ENCODE measurements around the gene VASH2.

VASH2 gene

DNA sequence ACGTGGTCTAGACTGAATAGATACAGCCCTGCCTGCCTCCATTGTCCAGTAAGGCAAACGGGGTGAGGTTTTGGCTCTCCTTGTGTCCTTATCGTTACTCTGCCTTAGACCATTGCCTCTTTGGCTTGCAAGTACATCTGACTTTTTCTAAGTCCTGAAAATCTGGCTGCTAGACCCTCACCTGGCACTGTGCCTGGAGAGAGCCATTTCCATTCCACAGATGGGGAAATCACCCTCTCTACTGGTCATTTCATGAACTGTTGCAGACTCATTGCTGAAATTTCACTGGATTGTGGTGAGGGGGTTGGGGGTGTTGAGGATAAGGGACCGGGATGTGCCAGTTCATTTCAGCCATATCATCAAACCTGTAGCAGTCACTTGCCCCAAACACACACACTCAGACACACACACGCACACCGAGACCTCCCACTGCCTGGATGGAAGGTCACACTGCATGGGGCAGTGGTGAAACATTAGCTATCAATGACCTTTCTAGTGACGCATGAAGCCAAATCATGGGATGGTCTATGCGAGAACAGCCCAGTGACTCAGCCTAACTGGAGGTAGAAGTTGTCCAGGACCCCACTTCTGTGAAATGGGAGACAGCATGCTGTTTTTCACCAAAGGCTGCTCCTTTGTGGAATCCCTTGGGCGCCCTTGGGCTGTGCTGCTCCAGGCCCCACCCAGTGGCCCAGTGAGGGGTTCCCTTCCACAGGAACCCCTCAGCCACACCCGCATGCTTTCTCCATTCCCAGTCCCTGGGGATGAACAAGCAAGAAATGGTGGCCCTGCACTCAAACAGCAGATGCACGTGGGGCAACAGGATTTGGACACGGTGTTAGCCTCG lies 34.9 kb upstream of the VASH2 start:
- Histone ChIP-seq H3K4me3 (ENCODE audit: low read depth in 1 of 2, low read length in 2 of 2) (no peak overlapping the region), H3K27me3 (ENCODE audit: control insufficient read depth in 1 of 2, insufficient read depth in 2 of 2, low read length in 2 of 2) (no peaks in the 10 kb centered on the region), H3K9me3 (ENCODE audit: low read length) (no peaks in the 10 kb centered on the region), H3K4me1 (ENCODE audit: insufficient read depth, low read length) (peaks cover 3% of the 10 kb centered on the region), H3K9ac (ENCODE audit: low read length) (no peak overlapping the region), H3K27ac (ENCODE audit: low read depth, low read length) (no peak overlapping the region), H3K36me3 (ENCODE audit: insufficient read depth, low read length) (no peaks in the 10 kb centered on the region)

DNA sequence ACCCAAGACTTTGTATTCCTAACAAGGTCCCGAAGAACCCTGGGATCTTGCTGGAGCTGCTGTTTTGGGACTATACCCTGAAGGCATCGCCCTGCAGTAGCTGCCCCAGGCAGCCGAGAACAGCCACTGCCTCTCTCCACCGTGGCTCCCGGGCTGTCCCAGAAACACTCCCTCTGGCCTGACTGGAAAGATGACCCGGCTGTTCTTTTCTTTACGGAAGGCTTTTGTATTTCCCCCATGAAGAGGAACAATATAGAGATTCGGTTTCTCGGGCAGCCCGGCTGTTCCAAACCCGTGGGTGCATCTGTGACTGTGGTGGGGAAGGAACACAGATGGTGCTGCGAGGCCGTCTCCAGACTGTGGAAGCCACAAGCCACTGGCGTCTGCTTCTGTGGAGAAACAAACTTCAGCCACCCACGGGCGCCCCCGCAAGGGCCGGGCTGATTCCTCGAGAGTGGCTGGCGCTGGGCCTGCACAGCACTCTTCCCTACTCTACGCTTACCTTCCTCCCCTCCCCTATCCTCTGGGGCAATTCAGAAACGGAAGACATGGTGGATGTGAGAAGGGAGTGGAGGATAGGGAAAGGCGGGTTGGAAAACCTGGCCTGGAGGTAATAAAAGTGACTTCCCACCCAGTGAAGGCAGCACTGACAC lies 33.7 kb upstream of the VASH2 start:
- Histone ChIP-seq H3K9ac (ENCODE audit: low read length) (no peak overlapping the region), H3K9me3 (ENCODE audit: low read length) (no peaks in the 10 kb centered on the region), H3K27ac (ENCODE audit: low read depth, low read length) (no peak overlapping the region), H3K36me3 (ENCODE audit: insufficient read depth, low read length) (no peaks in the 10 kb centered on the region), H3K27me3 (ENCODE audit: control insufficient read depth in 1 of 2, insufficient read depth in 2 of 2, low read length in 2 of 2) (no peaks in the 10 kb centered on the region), H3K4me1 (ENCODE audit: insufficient read depth, low read length) (peaks cover 3% of the 10 kb centered on the region), H3K4me3 (ENCODE audit: low read depth in 1 of 2, low read length in 2 of 2) (no peak overlapping the region)

DNA sequence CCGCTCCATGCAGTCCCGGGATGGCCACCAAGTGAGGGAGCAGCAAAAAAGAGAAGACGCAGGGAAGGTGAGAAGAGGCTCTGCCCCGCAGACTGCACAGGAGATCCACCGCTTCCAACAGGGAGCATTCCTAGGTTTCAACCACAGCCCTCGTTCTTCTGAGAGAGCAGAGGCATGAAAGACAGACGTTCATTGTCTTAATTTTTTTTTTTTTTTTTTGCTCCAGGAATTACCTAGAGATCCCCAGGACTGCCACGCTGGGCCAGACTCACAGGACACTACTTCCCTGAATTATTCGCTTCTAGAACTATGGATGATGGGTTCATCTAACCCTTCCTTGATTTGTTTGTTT lies 33.2 kb upstream of the VASH2 start:
- Histone ChIP-seq H3K4me1 (ENCODE audit: insufficient read depth, low read length) (peaks cover 3% of the 10 kb centered on the region), H3K27me3 (ENCODE audit: control insufficient read depth in 1 of 2, insufficient read depth in 2 of 2, low read length in 2 of 2) (no peaks in the 10 kb centered on the region), H3K9ac (ENCODE audit: low read length) (no peak overlapping the region), H3K4me3 (ENCODE audit: low read depth in 1 of 2, low read length in 2 of 2) (no peak overlapping the region), H3K27ac (ENCODE audit: low read depth, low read length) (no peak overlapping the region), H3K36me3 (ENCODE audit: insufficient read depth, low read length) (no peaks in the 10 kb centered on the region), H3K9me3 (ENCODE audit: low read length) (no peaks in the 10 kb centered on the region)

DNA sequence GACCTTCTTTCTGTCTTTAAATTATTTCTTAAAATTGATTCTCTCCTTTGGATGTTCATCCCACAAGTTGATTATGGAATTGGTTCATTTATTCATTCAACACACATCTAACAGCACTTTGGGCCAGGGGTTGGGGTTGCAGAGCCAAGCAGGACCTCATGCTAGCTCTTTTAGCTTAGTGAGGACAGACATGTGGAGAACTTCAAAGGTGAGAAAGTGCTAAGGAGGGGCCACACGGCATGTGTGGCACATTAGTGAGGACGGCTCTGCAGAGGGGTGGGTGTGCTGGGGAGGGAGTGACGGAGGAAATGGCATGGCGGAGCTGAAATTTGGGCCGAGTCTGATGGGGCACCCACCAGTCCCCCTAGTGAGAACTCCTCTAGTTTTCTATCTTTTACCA lies 32.5 kb upstream of the VASH2 start:
- Histone ChIP-seq H3K27me3 (ENCODE audit: control insufficient read depth in 1 of 2, insufficient read depth in 2 of 2, low read length in 2 of 2) (no peaks in the 10 kb centered on the region), H3K9ac (ENCODE audit: low read length) (no peak overlapping the region), H3K27ac (ENCODE audit: low read depth, low read length) (no peak overlapping the region)

DNA sequence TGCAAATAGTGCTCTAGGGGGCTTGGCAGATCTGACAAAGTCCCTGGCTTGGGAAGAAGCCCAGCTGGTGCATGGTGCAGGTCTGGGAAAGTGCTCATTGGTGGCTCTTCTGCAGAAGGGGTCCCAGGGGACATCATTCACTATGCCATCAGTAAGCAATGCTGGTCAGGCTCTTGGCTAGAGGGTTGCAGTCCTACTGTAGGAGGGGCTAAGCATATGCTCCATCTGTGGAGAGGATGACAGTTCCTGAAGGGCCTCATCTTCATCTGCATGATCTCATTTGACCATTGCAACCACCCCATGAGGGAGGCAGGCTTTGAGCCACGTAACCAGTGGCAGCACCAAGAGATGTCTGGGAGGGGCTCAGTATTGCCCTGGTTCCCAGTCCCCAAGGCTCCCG lies 31.5 kb upstream of the VASH2 start:
- Histone ChIP-seq H3K27ac (ENCODE audit: low read depth, low read length) (no peak overlapping the region), H3K4me3 (ENCODE audit: low read depth in 1 of 2, low read length in 2 of 2) (no peak overlapping the region), H3K36me3 (ENCODE audit: insufficient read depth, low read length) (no peaks in the 10 kb centered on the region), H3K4me1 (ENCODE audit: insufficient read depth, low read length) (peaks cover 3% of the 10 kb centered on the region), H3K27me3 (ENCODE audit: control insufficient read depth in 1 of 2, insufficient read depth in 2 of 2, low read length in 2 of 2) (no peaks in the 10 kb centered on the region), H3K9me3 (ENCODE audit: low read length) (no peaks in the 10 kb centered on the region), H3K9ac (ENCODE audit: low read length) (no peak overlapping the region)

More for the DNA sequence above, 32.5 kb upstream of the VASH2 start:
- no peaks in the 10 kb centered on the region for H3K36me3 ChIP-seq (ENCODE audit: insufficient read depth, low read length)
- H3K4me3 ChIP-seq (ENCODE audit: low read depth in 1 of 2, low read length in 2 of 2), result no peak overlapping the region
- peaks cover 3% of the 10 kb centered on the region for H3K4me1 ChIP-seq (ENCODE audit: insufficient read depth, low read length)
- H3K9me3 ChIP-seq (ENCODE audit: low read length), result no peaks in the 10 kb centered on the region

DNA sequence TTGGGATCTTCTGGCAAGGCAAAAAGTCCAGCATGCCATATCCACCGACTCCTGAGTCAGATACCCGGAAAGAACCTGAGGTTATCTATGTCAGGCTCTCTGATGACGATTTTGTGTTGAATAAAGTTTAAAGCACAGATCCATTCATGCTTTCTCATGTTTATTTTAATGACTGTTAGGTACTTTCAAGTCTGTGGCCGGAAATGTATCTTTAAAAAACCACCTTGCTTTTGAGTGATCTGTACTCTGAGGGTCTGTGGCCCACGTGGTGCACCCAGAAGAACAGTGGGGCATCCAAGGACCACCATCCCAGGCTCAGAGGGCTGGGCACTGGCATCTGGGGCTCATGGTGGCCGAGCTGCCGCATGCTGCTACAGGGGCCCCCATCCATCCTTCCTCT lies 30.1 kb upstream of the VASH2 start:
- Histone ChIP-seq H3K9me3 (ENCODE audit: low read length) (no peaks in the 10 kb centered on the region), H3K27me3 (ENCODE audit: control insufficient read depth in 1 of 2, insufficient read depth in 2 of 2, low read length in 2 of 2) (no peaks in the 10 kb centered on the region), H3K27ac (ENCODE audit: low read depth, low read length) (no peak overlapping the region), H3K36me3 (ENCODE audit: insufficient read depth, low read length) (no peaks in the 10 kb centered on the region), H3K4me3 (ENCODE audit: low read depth in 1 of 2, low read length in 2 of 2) (no peak overlapping the region), H3K9ac (ENCODE audit: low read length) (no peak overlapping the region), H3K4me1 (ENCODE audit: insufficient read depth, low read length) (peaks cover 3% of the 10 kb centered on the region)

DNA sequence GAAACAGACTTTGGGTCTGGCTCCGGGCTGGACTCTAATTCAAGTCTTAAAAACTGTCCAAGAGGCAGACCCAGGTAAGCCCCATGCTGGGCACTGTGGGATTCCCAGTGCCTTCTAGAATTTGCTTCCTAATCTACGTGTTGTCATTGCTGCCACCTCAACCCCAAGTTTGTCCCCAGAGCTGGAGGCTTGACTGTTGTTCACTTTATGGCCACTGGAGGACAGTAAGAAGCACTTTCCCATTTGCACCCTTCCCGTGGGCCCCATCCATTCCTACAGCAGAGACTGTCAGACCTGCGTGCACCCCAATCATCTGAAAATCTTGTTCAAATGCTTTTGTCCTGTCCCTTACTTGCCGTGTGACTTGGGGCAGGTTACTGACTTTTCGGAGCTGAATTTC lies 29.4 kb upstream of the VASH2 start:
- Histone ChIP-seq H3K4me1 (ENCODE audit: insufficient read depth, low read length) (peaks cover 3% of the 10 kb centered on the region), H3K9me3 (ENCODE audit: low read length) (no peaks in the 10 kb centered on the region), H3K27ac (ENCODE audit: low read depth, low read length) (no peak overlapping the region), H3K4me3 (ENCODE audit: low read depth in 1 of 2, low read length in 2 of 2) (no peak overlapping the region), H3K27me3 (ENCODE audit: control insufficient read depth in 1 of 2, insufficient read depth in 2 of 2, low read length in 2 of 2) (no peaks in the 10 kb centered on the region), H3K9ac (ENCODE audit: low read length) (no peak overlapping the region), H3K36me3 (ENCODE audit: insufficient read depth, low read length) (no peaks in the 10 kb centered on the region)

DNA sequence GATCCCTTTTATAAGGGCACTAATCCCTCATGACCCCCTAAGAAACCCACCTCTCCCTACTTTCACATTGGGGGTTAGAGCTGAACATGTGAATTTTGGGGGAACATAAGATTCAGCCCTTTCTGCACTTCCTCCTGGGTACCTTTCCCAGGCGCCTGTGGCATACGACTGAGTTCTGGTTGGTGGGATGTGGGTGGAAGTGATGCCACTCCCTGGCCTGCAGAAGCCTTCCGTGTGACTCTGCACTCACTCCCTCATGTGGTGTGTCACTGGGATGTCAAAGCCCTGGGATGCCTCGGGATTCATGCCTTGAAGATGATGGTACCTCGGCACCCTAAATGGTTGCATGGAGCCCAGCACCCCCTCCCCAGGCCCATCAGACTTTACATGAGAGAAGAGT lies 28.3 kb upstream of the VASH2 start:
- no peak overlapping the region for H3K27ac ChIP-seq (ENCODE audit: low read depth, low read length)
- H3K27me3 ChIP-seq (ENCODE audit: control insufficient read depth in 1 of 2, insufficient read depth in 2 of 2, low read length in 2 of 2), result no peaks in the 10 kb centered on the region
- H3K4me3 ChIP-seq (ENCODE audit: low read depth in 1 of 2, low read length in 2 of 2), result no peak overlapping the region
- H3K4me1 ChIP-seq (ENCODE audit: insufficient read depth, low read length), result no peaks in the 10 kb centered on the region
- H3K9me3 ChIP-seq (ENCODE audit: low read length), result no peaks in the 10 kb centered on the region
- no peaks in the 10 kb centered on the region for H3K36me3 ChIP-seq (ENCODE audit: insufficient read depth, low read length)
- no peak overlapping the region for H3K9ac ChIP-seq (ENCODE audit: low read length)

DNA sequence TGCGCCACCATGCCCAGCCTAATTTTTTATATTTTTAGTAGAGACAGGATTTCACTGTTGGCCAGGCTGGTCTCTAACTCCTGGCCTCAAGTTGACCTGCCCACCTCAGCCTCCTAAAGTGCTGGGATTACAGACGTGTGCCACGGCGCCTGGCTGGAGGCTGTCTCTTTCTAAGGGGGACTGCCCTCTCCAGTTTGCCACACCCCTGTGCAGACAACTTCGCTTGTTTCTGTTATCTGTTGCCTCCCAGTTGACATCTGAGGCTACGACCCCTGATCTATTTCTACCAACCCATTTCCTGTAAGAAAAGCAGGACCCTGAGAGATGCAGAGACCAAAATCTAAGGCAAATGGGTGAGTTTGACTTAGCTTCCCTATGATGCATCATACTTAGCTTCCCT lies 24.0 kb upstream of the VASH2 start:
- no peaks in the 10 kb centered on the region for H3K4me1 ChIP-seq (ENCODE audit: insufficient read depth, low read length)
- H3K9me3 ChIP-seq (ENCODE audit: low read length), result no peaks in the 10 kb centered on the region
- H3K36me3 ChIP-seq (ENCODE audit: insufficient read depth, low read length), result no peaks in the 10 kb centered on the region
- no peaks in the 10 kb centered on the region for H3K27me3 ChIP-seq (ENCODE audit: control insufficient read depth in 1 of 2, insufficient read depth in 2 of 2, low read length in 2 of 2)
- H3K4me3 ChIP-seq (ENCODE audit: low read depth in 1 of 2, low read length in 2 of 2), result no peak overlapping the region
- no peak overlapping the region for H3K27ac ChIP-seq (ENCODE audit: low read depth, low read length)
- no peak overlapping the region for H3K9ac ChIP-seq (ENCODE audit: low read length)

DNA sequence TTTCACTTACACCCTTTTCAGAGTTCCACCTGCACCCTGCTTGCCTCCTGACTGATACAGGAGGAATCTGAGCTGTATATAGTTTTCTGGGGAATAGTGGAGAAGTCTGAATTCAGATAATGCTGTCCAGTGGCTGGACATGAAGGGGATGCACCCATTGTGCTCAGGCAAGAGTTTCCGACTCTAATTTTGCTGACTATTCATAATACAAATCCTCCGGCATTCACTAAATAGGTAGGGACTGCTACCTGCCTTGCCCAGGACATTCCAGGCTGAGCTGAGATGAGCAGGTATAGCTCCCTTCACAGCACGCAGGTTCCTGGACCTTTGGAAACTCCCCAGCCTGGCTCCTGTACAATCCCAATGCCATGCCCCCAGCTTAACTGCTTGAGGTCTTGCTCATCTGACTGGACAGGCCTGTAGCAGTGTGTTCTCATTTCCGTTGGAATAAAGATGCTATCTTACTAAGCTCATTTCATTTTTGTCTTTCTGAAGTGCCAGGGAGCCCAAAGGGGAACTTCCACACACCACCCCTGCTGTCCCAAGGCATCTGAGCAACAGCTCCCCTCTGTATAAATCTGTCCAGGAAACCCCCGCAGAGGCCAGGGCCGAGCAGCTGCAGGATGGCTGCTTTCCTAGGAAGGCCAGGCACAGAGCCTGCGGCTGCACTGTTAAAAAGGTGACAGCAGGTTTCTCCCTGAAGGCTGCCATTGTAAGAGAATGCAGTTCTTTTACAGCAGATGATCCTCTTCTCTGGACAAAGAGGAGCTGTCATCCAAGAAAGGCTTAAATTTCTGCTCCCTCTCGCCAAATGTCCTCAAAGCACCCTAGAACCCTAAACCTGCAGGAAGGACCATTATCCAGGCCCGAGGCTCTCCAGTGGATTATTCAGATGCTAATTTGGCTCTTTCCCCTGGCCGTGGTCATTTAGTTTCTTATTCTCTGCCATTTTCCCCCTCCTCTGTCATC lies 21.7 kb upstream of the VASH2 start:
- Histone ChIP-seq H3K4me3 (ENCODE audit: low read depth in 1 of 2, low read length in 2 of 2) (no peak overlapping the region), H3K4me1 (ENCODE audit: insufficient read depth, low read length) (no peaks in the 10 kb centered on the region), H3K9ac (ENCODE audit: low read length) (no peak overlapping the region), H3K27ac (ENCODE audit: low read depth, low read length) (no peak overlapping the region), H3K9me3 (ENCODE audit: low read length) (no peaks in the 10 kb centered on the region), H3K27me3 (ENCODE audit: control insufficient read depth in 1 of 2, insufficient read depth in 2 of 2, low read length in 2 of 2) (no peaks in the 10 kb centered on the region), H3K36me3 (ENCODE audit: insufficient read depth, low read length) (no peaks in the 10 kb centered on the region)

DNA sequence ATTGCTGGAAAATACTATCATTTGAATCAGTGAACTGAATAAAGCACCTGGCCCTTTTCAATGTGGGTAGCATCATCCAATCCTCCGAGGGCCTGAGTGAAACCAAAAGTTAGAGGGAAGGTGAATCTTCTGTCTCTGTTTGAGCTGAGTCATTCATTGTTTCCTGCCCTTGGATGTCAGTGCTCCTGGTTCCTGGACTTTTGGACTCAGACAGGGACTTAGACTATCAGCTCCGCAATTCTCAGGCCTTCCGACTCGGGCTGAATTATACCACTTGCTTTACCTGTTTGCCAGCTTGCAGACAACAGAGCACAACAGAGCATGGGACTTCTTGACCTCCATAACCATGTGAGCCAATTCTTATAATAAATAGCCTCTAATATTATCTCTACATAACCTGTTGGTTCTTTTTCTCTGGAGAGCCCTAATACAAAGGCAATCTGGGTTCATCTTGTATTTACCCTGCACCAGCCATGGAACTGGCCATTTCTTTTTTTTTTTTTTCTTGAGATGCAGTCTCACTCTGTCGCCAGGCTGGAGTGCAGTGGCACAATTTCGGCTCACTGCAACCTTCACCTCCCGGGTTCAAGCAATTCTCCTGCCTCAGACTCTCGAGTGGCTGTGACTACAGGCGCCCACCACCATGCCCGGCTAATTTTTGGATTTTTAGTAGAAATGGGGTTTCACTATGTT lies 19.2 kb upstream of the VASH2 start:
- Histone ChIP-seq H3K36me3 (ENCODE audit: insufficient read depth, low read length) (no peaks in the 10 kb centered on the region), H3K27ac (ENCODE audit: low read depth, low read length) (no peak overlapping the region), H3K27me3 (ENCODE audit: control insufficient read depth in 1 of 2, insufficient read depth in 2 of 2, low read length in 2 of 2) (no peaks in the 10 kb centered on the region), H3K4me3 (ENCODE audit: low read depth in 1 of 2, low read length in 2 of 2) (no peak overlapping the region), H3K9me3 (ENCODE audit: low read length) (no peaks in the 10 kb centered on the region), H3K4me1 (ENCODE audit: insufficient read depth, low read length) (no peaks in the 10 kb centered on the region), H3K9ac (ENCODE audit: low read length) (no peak overlapping the region)

All from muscle layer of colon (tissue), 2 donors.